Right cardiac atrium (tissue), 5 donors: Measurements from ENCODE around the gene AOX1. TPM values are rescaled to one million over a fixed set of nuclear protein-coding genes. Genes with fewer than 3 reads are reported as not detected.
"Not testable (repeated sequence)": the region's sequence is repeated elsewhere in the genome, so short reads cannot be mapped to it uniquely, and the experiment has no call there.

Experiments
- ATAC-seq, 2 donors: fragments of 200-7000 bp; cut with Tn5 transposase; one replicate each; pipeline versions ENCODE4 v1.8.0 to v1.9.1; 2020; ENCODE audit warnings: moderate library complexity in 2 of 2, mild to moderate bottlenecking in 1 of 2
- DNase-seq, 3 donors: peaks; one replicate each; pipeline ENCODE4 v3.0.0-alpha.2; 2020
- H3K27ac ChIP-seq: one replicate; pipeline ENCODE4 v1.5.1; 2013; ENCODE audit warnings: mild to moderate bottlenecking, low read length, control low read depth, moderate library complexity
- H3K27me3 ChIP-seq: one replicate; pipeline ENCODE4 v1.6.1; 2013; ENCODE audit not compliant: control insufficient read depth, insufficient read depth
- H3K4me1 ChIP-seq: one replicate; pipeline ENCODE4 v1.6.1; 2013; ENCODE audit warnings: low read length; ENCODE audit not compliant: control insufficient read depth, insufficient read depth
- H3K4me3 ChIP-seq: one replicate; pipeline ENCODE4 v1.5.1; 2013; ENCODE audit warnings: low read length, control low read depth
- H3K9me3 ChIP-seq: one replicate; pipeline ENCODE4 v1.6.1; 2013; ENCODE audit warnings: low read length; ENCODE audit not compliant: control insufficient read depth
- WGBS: extraction: QIAGEN DNeasy Blood & Tissue Kit; methylation state at CpG from one replicate; pipeline ENCODE4 v1.1.7; 2013; 5-methylcytosine and 5-hydroxymethylcytosine counted together
- intact Hi-C, 4 donors: fragments of 100-400 bp; cut with DNase I; formaldehyde crosslinking; loops; one replicate each; pipeline versions ENCODE4 v1.11.0 to v1.14.0; 2022 to 2023
- polyA plus RNA-seq: library from polyadenylated mRNA; stranded (reverse); fragments of 200-250 nt; gene quantifications from one replicate; pipeline ENCODE4 v1.2.3, GENCODE V29; 2013
- total RNA-seq, 4 donors: library from RNA; stranded (reverse); fragmentation: NEBNext Ultra II Directional; extraction: Animal tissue kit (Norgen Biotek cat#: 25700); gene quantifications; one replicate each; pipeline ENCODE4 v1.2.1, GENCODE V29; 2021
- donor health status: healthy with polysubstance abuse.
- donor health status: DM: no; HTN: yes; CAD: no.
- donor health status: DM: no; HTN: no; CAD: no.
- donor health status: DM: no; HTN: yes; CAD: no; lungs with severe emphysema.
- donor health status: DM: yes; HTN: yes; CAD: no.

The AOX1 gene
- total and polyA plus RNA-seq, 5 donors: 7.2 to 36.0 (median 17.3) TPM

DNA sequence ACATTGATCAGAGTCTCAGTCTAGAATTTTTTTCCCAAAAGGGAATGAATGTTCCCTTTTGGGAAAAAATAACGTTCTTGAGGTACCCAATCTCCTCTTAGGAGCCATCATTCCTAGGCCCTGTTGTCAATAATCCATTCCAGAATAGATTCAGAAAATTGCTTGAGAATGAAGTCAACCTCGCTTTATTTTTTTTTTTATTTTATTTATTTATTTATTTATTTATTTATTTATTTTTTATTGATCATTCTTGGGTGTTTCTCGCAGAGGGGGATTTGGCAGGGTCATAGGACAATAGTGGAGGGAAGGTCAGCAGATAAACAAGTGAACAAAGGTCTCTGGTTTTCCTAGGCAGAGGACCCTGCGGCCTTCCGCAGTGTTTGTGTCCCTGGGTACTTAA is 96.6 kb downstream of the AOX1 start:
- ATAC-seq, intact Hi-C loops, DNase-seq: not testable (repeated sequence)

DNA sequence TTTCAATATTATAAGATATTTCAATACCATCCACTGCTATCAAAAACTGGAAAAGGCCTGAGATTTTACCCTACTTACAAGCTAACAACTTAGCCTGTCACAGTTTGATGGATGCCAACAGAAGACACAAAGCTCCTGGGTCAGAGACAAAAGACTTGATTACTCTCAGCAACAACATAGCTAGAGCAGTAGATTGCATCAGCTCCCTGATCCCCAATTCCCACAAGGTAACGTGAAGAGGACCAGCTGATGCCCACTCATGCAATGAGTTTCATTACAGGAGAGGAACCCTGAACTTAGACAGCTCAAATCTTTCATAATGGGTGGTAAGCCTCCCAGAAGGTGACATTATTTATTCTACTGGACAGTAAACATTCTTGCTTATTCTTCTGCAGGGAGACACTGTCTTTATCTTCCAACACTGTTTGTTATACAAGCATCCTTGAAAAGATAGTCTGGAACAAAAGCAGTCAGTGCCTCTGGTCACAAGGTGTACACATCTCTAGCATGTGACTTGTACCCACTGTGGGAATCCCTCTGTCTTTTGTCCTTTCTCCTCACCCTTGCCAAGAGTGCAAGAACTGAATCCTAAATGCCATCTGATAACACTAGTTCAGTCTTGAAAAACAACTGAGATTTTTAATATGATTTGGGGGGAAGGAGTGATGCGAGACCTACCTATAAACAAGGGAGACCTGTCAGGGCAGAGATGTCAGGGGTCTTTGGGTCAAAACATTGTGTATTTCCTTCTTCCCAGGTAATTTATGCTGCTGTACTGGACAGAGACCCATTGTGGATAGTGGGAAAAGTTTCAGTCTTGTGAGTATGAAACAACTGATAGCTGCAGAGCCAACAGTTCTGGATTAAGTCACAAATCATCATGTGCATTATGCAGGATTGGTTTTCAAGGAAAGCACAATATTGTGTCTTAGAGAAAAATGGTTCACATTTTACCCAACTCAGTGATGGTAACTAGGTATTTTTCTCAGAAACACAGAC is 102.4 kb downstream of the AOX1 start:
- Histone ChIP-seq H3K27me3 (no peaks in the 10 kb centered on the region), H3K27ac (no peak overlapping the region), H3K4me3 (no peak overlapping the region), H3K9me3 (no peaks in the 10 kb centered on the region), H3K4me1 (no peaks in the 10 kb centered on the region)
- 58% methylated on average over 2 of the region's 2 CpGs for WGBS
- DNase-seq (no peak), ATAC-seq (no peak)
- intact Hi-C loops: no loop called here

More for the DNA sequence above, 96.6 kb downstream of the AOX1 start:
- H3K27ac ChIP-seq, H3K4me3 ChIP-seq, H3K27me3 ChIP-seq, H3K4me1 ChIP-seq, H3K9me3 ChIP-seq: not testable (repeated sequence)
- 88% methylated on average over 2 of the region's 5 CpGs for WGBS

GRCh38 chr2:200689115-200689514 is 103.3 kb downstream of the AOX1 start:
- Histone ChIP-seq H3K4me1 (no peaks in the 10 kb centered on the region), H3K9me3 (no peaks in the 10 kb centered on the region), H3K27ac (no peak overlapping the region), H3K27me3 (no peaks in the 10 kb centered on the region), H3K4me3 (no peak overlapping the region)
- DNase-seq (no peak), ATAC-seq (no peak)
- intact Hi-C loops: no loop called here
- 77% methylated on average over 3 of the region's 3 CpGs for WGBS

DNA sequence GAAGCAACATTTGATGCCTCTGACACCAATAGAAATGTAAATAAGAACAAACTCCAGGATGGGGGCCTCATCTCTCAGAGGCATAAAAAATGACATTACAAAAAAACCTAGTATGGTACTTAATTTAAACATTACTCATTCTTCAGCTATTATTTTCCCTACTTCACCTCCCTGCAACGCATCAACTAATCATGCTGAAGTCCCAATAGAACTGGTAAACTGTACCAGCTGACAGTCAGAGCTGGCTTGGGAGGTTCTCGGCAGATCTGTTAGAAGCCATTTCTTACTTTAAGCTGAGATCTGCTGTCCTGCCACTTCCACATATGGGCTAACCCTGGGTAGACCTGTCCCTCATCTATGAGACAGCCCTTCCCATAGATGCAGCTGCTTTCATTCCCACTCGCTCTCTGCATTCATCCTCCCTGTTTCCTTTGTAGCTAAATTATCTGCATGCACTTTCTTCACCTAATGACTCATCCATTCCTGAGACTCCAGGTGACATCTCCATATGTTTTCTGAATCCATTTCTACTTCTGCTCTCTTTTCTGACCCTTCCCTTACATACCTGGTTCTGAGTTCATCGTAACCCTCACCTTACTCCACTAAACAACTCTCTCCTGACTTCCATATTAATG is 108.1 kb downstream of the AOX1 start:
- H3K27me3 ChIP-seq: no peaks in the 10 kb centered on the region
- ATAC-seq: no peak
- no peaks in the 10 kb centered on the region for H3K4me1 ChIP-seq
- WGBS: 90% methylated on average over 4 of the region's 4 CpGs
- no peak overlapping the region for H3K27ac ChIP-seq
- H3K4me3 ChIP-seq: no peak overlapping the region
- no peaks in the 10 kb centered on the region for H3K9me3 ChIP-seq
- intact Hi-C loops: loop anchor here in 1 of 4 donors (10.0 kb wide), 1 partner anchor 109 kb away; the partner anchor contains the start of gene AOX1
- no peak for DNase-seq

- Histone ChIP-seq H3K4me3 (no peak overlapping the region), H3K4me1 (no peaks in the 10 kb centered on the region), H3K9me3 (no peaks in the 10 kb centered on the region), H3K27ac (no peak overlapping the region), H3K27me3 (no peaks in the 10 kb centered on the region)
- ATAC-seq (peak; percentile 77 to 89), DNase-seq (peak; percentile 60 to 85 (median 73))
- intact Hi-C loops: loop anchor here in 1 of 4 donors (10.0 kb wide), 1 partner anchor 110 kb away; the partner anchor contains the start of gene AOX1
- 41% methylated on average over 4 of the region's 4 CpGs for WGBS
Measured at GRCh38 chr2:200695191-200695590, 109.4 kb downstream of the AOX1 start.

DNA sequence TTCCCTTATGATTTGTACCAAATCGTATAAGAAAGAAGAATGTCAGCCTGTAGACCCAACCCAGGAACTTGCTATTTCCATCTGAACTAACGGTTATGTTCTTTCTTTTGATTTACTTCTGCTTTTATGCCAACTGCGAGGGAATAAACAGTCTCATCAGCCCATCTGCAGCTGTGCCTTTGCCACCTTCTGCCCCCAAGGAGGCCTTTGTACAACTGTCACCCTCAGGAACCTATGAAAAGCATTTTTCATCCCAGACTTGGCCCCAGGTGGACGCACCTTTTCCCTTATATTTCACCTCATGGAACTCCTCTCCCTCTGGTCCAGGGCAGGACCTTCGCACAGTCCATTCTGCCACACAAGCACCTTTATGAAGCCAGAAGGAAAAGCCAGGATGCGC is 109.8 kb downstream of the AOX1 start:
- Histone ChIP-seq H3K27me3 (no peaks in the 10 kb centered on the region), H3K4me3 (no peak overlapping the region), H3K27ac (no peak overlapping the region), H3K9me3 (no peaks in the 10 kb centered on the region), H3K4me1 (no peaks in the 10 kb centered on the region)
- intact Hi-C loops: loop anchor here in 1 of 4 donors (10.0 kb wide), 1 partner anchor 111 kb away; the partner anchor contains the start of gene AOX1
- WGBS: 76% methylated on average over 6 of the region's 6 CpGs
- DNase-seq (no peak), ATAC-seq (no peak)

DNA sequence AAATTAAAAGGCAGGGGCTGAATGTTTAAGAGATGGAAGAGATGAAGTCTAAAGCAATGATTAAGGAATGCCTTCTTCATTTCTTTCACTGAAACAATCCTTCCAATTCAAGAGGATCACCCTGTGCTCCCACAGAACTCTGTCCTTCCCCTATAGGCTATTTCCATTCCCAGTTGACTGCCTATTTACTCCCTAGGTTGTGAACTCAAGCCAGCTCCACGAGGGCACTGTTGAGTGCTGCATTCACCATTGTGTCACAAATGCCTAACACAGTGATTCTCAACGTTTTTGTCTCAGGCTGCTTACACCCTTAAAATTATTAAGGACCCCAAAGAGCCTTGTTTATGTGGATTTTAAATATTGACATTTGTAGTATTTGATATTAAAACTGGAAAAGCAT is 112.4 kb downstream of the AOX1 start:
- ATAC-seq: no peak
- Histone ChIP-seq H3K27ac (no peak overlapping the region), H3K4me1 (no peaks in the 10 kb centered on the region), H3K9me3 (no peaks in the 10 kb centered on the region), H3K4me3 (no peak overlapping the region), H3K27me3 (no peaks in the 10 kb centered on the region)
- 27% methylated on average over 2 of the region's 2 CpGs for WGBS
- intact Hi-C loops: loop anchor here in 1 of 4 donors (10.0 kb wide), 1 partner anchor 113 kb away; the partner anchor contains the start of gene AOX1
- DNase-seq: no peak

DNA sequence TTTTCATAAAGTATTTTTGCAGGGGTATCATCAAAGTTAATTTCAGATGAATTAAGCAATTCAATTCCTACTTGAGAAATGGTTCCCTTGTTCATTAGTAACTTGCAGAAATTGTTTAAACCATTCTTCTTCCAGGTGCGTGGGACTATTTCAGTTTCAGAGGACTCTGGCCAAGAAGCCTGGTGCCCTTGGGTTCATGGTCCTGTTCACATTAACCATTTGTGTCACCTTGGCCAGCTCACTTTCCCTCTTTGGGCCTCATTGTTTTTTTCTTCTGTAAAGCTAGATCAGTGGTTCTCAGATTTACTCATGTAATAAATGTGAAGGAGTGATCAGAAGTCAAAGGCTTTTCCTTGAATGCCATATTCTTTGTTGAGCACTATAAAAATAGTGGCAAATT is 113.5 kb downstream of the AOX1 start:
- intact Hi-C loops: loop anchor here in 1 of 4 donors (10.0 kb wide), 1 partner anchor 115 kb away; the partner anchor contains the start of gene AOX1
- H3K27me3 ChIP-seq: no peaks in the 10 kb centered on the region
- no peak for ATAC-seq

DNA sequence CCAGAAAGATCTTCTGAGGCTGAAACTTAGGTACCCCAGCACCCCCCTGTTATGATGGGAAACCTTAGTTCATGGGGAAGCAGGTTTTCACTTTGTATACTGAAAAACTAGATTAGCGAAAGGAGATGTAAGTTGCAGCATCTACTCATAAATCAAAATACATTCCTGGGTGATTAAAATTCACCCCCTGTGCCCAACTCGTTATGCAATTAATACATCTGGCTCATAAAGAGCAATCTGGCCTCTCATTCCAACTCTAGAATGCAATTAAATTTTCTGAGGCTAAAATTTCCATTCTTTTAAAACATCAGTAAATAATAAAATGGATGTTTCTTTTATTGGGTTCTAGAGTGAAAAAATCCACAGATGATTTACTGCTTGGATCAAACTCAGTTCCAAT is 115.0 kb downstream of the AOX1 start:
- intact Hi-C loops: loop anchor here in 3 of 4 donors (5.0 to 10.0 kb wide), 3 partner anchors 84 to 726 kb away; no protein-coding TSS in a partner anchor
- no peak for ATAC-seq
- H3K4me3 ChIP-seq: no peak overlapping the region
- H3K4me1 ChIP-seq: no peaks in the 10 kb centered on the region
- no peaks in the 10 kb centered on the region for H3K9me3 ChIP-seq
- H3K27me3 ChIP-seq: no peaks in the 10 kb centered on the region
- no peak overlapping the region for H3K27ac ChIP-seq
- no peak for DNase-seq
- 87% methylated on average over 2 of the region's 2 CpGs for WGBS

More for the DNA sequence above, 113.5 kb downstream of the AOX1 start:
- H3K4me3 ChIP-seq: no peak overlapping the region
- no peak overlapping the region for H3K27ac ChIP-seq
- no peak for DNase-seq
- H3K4me1 ChIP-seq: no peaks in the 10 kb centered on the region
- WGBS: 32% methylated on average over 1 of the region's 1 CpG
- H3K9me3 ChIP-seq: no peaks in the 10 kb centered on the region

DNA sequence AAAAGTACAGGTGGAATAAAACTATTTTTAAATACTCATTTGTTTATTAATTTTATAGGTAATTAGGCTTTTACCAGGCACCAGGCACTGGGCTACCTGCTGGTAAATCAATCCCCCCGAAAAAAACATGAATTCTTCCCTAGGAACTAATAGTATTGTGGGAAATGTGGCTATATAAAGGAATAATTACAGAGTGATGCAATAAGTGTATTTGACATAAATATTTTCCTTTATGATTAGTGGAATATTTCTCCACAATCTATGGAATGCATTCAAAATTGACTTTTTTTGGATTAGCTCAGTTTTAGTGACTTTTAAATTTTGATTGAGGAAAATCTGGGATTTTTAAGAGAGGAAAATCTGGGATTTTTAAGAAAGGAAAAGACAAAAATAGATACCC is 116.2 kb downstream of the AOX1 start:
- ATAC-seq (no peak), DNase-seq (no peak)
- no peak overlapping the region for H3K27ac ChIP-seq
- 86% methylated on average over 1 of the region's 1 CpG for WGBS
- no peaks in the 10 kb centered on the region for H3K9me3 ChIP-seq
- intact Hi-C loops: loop anchor here in 3 of 4 donors (5.0 to 10.0 kb wide), 3 partner anchors 85 to 727 kb away; no protein-coding TSS in a partner anchor
- H3K4me1 ChIP-seq: no peaks in the 10 kb centered on the region
- H3K27me3 ChIP-seq: no peaks in the 10 kb centered on the region
- H3K4me3 ChIP-seq: no peak overlapping the region
